Stimulated activated naive CD8-positive, alpha-beta T cell treated with anti-CD3 and anti-CD28 coated beads, Interleukin-15, Interleukin-2, amounts not matched to agents 100 ng/mL and 50 ng/mL, for 24 hours (primary cell): ENCODE data around the gene KIF5A.
A peak's percentile ranks its signal among the peaks of the same experiment; 100 is the strongest.

Source experiments
- H3K27ac Mint-ChIP-seq: one replicate; pipeline ENCODE4 v1.8.0; 2021; ENCODE audit warnings: mild to moderate bottlenecking, mixed read lengths
- H3K27me3 Mint-ChIP-seq: one replicate; pipeline ENCODE4 v1.8.0; 2021; ENCODE audit warnings: mixed read lengths
- H3K36me3 Mint-ChIP-seq: one replicate; pipeline ENCODE4 v1.8.0; 2021; ENCODE audit warnings: low read depth, mixed read lengths
- H3K4me1 Mint-ChIP-seq: one replicate; pipeline ENCODE4 v1.8.0; 2021; ENCODE audit warnings: low read depth, mixed read lengths
- H3K4me3 Mint-ChIP-seq: one replicate; pipeline ENCODE4 v1.8.0; 2021; ENCODE audit warnings: mild to moderate bottlenecking, mixed read lengths
- H3K9me3 Mint-ChIP-seq: one replicate; pipeline ENCODE4 v1.8.0; 2021; ENCODE audit warnings: mixed read lengths

KIF5A gene

GRCh38 chr12:57536597-57536942 is 13.3 kb upstream of the KIF5A start:
- no peak overlapping the region for H3K4me3 Mint-ChIP-seq

GRCh38 chr12:57539134-57539768 is 10.6 kb upstream of the KIF5A start:
- no peak overlapping the region for H3K4me3 Mint-ChIP-seq
- H3K4me1 Mint-ChIP-seq, result peaks cover 5% of the 10 kb centered on the region
- no peaks in the 10 kb centered on the region for H3K27me3 Mint-ChIP-seq
- H3K27ac Mint-ChIP-seq, result peak overlapping the region; percentile 0
- peaks cover 50% of the 10 kb centered on the region for H3K36me3 Mint-ChIP-seq
- no peaks in the 10 kb centered on the region for H3K9me3 Mint-ChIP-seq

More at GRCh38 chr12:57536597-57536942, 13.3 kb upstream of the KIF5A start:
- Mint-ChIP-seq H3K27ac (no peak overlapping the region), H3K36me3 (peaks cover 66% of the 10 kb centered on the region), H3K27me3 (no peaks in the 10 kb centered on the region), H3K9me3 (no peaks in the 10 kb centered on the region), H3K4me1 (no peaks in the 10 kb centered on the region)

GRCh38 chr12:57541001-57541400 is 8.8 kb upstream of the KIF5A start:
- no peaks in the 10 kb centered on the region for H3K9me3 Mint-ChIP-seq
- H3K36me3 Mint-ChIP-seq, result peaks cover 51% of the 10 kb centered on the region
- no peak overlapping the region for H3K4me3 Mint-ChIP-seq
- peaks cover 19% of the 10 kb centered on the region for H3K4me1 Mint-ChIP-seq
- H3K27me3 Mint-ChIP-seq, result no peaks in the 10 kb centered on the region
- no peak overlapping the region for H3K27ac Mint-ChIP-seq

- Mint-ChIP-seq H3K36me3 (peaks cover 53% of the 10 kb centered on the region), H3K4me1 (peaks cover 22% of the 10 kb centered on the region), H3K27ac (no peak overlapping the region), H3K9me3 (no peaks in the 10 kb centered on the region), H3K4me3 (no peak overlapping the region), H3K27me3 (no peaks in the 10 kb centered on the region)
Observed at GRCh38 chr12:57541717-57542116, 8.1 kb upstream of the KIF5A start.

- no peak overlapping the region for H3K27ac Mint-ChIP-seq
- H3K36me3 Mint-ChIP-seq, result peaks cover 44% of the 10 kb centered on the region
- H3K9me3 Mint-ChIP-seq, result no peaks in the 10 kb centered on the region
- peaks cover 30% of the 10 kb centered on the region for H3K4me1 Mint-ChIP-seq
- H3K27me3 Mint-ChIP-seq, result no peaks in the 10 kb centered on the region
- no peak overlapping the region for H3K4me3 Mint-ChIP-seq
Observed at GRCh38 chr12:57543581-57543980, 6.3 kb upstream of the KIF5A start.

- Mint-ChIP-seq H3K27ac (peak overlapping the region; percentile 95), H3K36me3 (peaks cover 25% of the 10 kb centered on the region), H3K4me1 (peaks cover 38% of the 10 kb centered on the region), H3K4me3 (peak overlapping the region; percentile 95), H3K9me3 (no peaks in the 10 kb centered on the region), H3K27me3 (peaks cover 9% of the 10 kb centered on the region)
Observed at GRCh38 chr12:57545809-57546437, 3.9 kb upstream of the KIF5A start.

GRCh38 chr12:57546438-57547287 is 3.2 kb upstream of the KIF5A start, which contains the start of gene DCTN2:
Gene DCTN2, minus strand, starts transcription at chr12:57547192. Its CDS starts 129 bp downstream, at chr12:57547063.
- peaks cover 38% of the 10 kb centered on the region for H3K4me1 Mint-ChIP-seq
- peak within 1 kb of the TSS; percentile 95 for H3K4me3 Mint-ChIP-seq
- H3K27me3 Mint-ChIP-seq, result peaks cover 9% of the 10 kb centered on the region
- peaks cover 20% of the 10 kb centered on the region for H3K36me3 Mint-ChIP-seq
- no peaks in the 10 kb centered on the region for H3K9me3 Mint-ChIP-seq
- H3K27ac Mint-ChIP-seq, result peak within 1 kb of the TSS; percentile 95

- peaks cover 38% of the 10 kb centered on the region for H3K4me1 Mint-ChIP-seq
Observed at GRCh38 chr12:57547288-57548012, 2.4 kb upstream of the KIF5A start.

GRCh38 chr12:57548013-57548315 is 1.9 kb upstream of the KIF5A start:
- H3K4me1 Mint-ChIP-seq, result peaks cover 38% of the 10 kb centered on the region
- H3K36me3 Mint-ChIP-seq, result peaks cover 20% of the 10 kb centered on the region
- H3K9me3 Mint-ChIP-seq, result no peaks in the 10 kb centered on the region
- no peak overlapping the region for H3K27ac Mint-ChIP-seq
- no peak overlapping the region for H3K4me3 Mint-ChIP-seq
- peaks cover 9% of the 10 kb centered on the region for H3K27me3 Mint-ChIP-seq

More at GRCh38 chr12:57547288-57548012, 2.4 kb upstream of the KIF5A start:
- H3K4me3 Mint-ChIP-seq, result peak overlapping the region; percentile 95
- H3K27me3 Mint-ChIP-seq, result peaks cover 9% of the 10 kb centered on the region
- H3K27ac Mint-ChIP-seq, result peak overlapping the region; percentile 45
- peaks cover 20% of the 10 kb centered on the region for H3K36me3 Mint-ChIP-seq
- no peaks in the 10 kb centered on the region for H3K9me3 Mint-ChIP-seq

- peaks cover 9% of the 10 kb centered on the region for H3K27me3 Mint-ChIP-seq
- no peak overlapping the region for H3K4me3 Mint-ChIP-seq
- peaks cover 17% of the 10 kb centered on the region for H3K36me3 Mint-ChIP-seq
- no peaks in the 10 kb centered on the region for H3K9me3 Mint-ChIP-seq
- H3K4me1 Mint-ChIP-seq, result peaks cover 36% of the 10 kb centered on the region
- no peak overlapping the region for H3K27ac Mint-ChIP-seq
Observed at GRCh38 chr12:57548488-57548887, 1.4 kb upstream of the KIF5A start.

- Mint-ChIP-seq H3K27me3 (peaks cover 9% of the 10 kb centered on the region), H3K36me3 (peaks cover 15% of the 10 kb centered on the region), H3K4me1 (peaks cover 33% of the 10 kb centered on the region), H3K9me3 (no peaks in the 10 kb centered on the region), H3K4me3 (peak overlapping the region; percentile 76), H3K27ac (no peak overlapping the region)
Observed at GRCh38 chr12:57549203-57549908, 488 bp upstream of the KIF5A start.

GRCh38 chr12:57550641-57551549 is 1.1 kb downstream of the KIF5A start:
- Mint-ChIP-seq H3K36me3 (peaks cover 3% of the 10 kb centered on the region), H3K9me3 (no peaks in the 10 kb centered on the region), H3K4me3 (peak overlapping the region; percentile 76), H3K27me3 (peaks cover 9% of the 10 kb centered on the region), H3K27ac (no peak overlapping the region), H3K4me1 (peaks cover 20% of the 10 kb centered on the region)

- Mint-ChIP-seq H3K4me3 (no peak overlapping the region), H3K27ac (no peak overlapping the region), H3K36me3 (no peaks in the 10 kb centered on the region)
Observed at GRCh38 chr12:57551637-57552305, 1.9 kb downstream of the KIF5A start.

More at GRCh38 chr12:57551637-57552305, 1.9 kb downstream of the KIF5A start:
- Mint-ChIP-seq H3K27me3 (peaks cover 9% of the 10 kb centered on the region), H3K9me3 (no peaks in the 10 kb centered on the region), H3K4me1 (peaks cover 16% of the 10 kb centered on the region)
